COR-L47 (cell line): ENCODE measurements around the gene TKFC.
"Not testable (repeated sequence)": the region's sequence is repeated elsewhere in the genome, so short reads cannot be mapped to it uniquely, and the experiment has no call there.

Experiments used
- DNase-seq: peaks from one replicate; lab custom pipeline; 2025; lab: John Stamatoyannopoulos, UW

Gene TKFC

GRCh38 chr11:61368646-61369045 is 35.6 kb downstream of the TKFC start:
- DNase-seq: no peak

- no peak for DNase-seq
Measured at GRCh38 chr11:61369372-61370348, 36.6 kb downstream of the TKFC start.

GRCh38 chr11:61370349-61371005 is 37.4 kb downstream of the TKFC start:
- no peak for DNase-seq

- no peak for DNase-seq
Measured at GRCh38 chr11:61372659-61373420, 39.8 kb downstream of the TKFC start.

- DNase-seq: no peak
Measured at GRCh38 chr11:61375761-61376108, 42.7 kb downstream of the TKFC start.

GRCh38 chr11:61377461-61378160 is 44.6 kb downstream of the TKFC start:
- DNase-seq: no peak

GRCh38 chr11:61378713-61379313 is 45.8 kb downstream of the TKFC start:
- no peak for DNase-seq

- DNase-seq: no peak
Measured at GRCh38 chr11:61380884-61381283, 47.9 kb downstream of the TKFC start.

GRCh38 chr11:61383859-61384258 is 50.8 kb downstream of the TKFC start:
- not testable (repeated sequence) for DNase-seq

GRCh38 chr11:61384271-61385242 is 51.5 kb downstream of the TKFC start:
- no peak for DNase-seq

GRCh38 chr11:61390161-61390560 is 57.1 kb downstream of the TKFC start:
- no peak for DNase-seq

- no peak for DNase-seq
Measured at GRCh38 chr11:61392981-61393595, 60.1 kb downstream of the TKFC start.
